GM21619 (cell line): Measurements from ENCODE around the gene GYPE.
"Not testable (repeated sequence)": the region's sequence is repeated elsewhere in the genome, so short reads cannot be mapped to it uniquely, and the experiment has no call there.

Experiments used
- ATAC-seq: cut with Tn5 transposase; IDR thresholded peaks from one replicate; pipeline ENCODE4 v1.9.1; 2021; ENCODE audit not compliant: unreplicated experiment

GYPE gene

GRCh38 chr4:143905440-143905839 lies at the start of gene GYPE:
Gene GYPE, minus strand, starts transcription at chr4:143905559. Its CDS starts 52 bp downstream, at chr4:143905507.
- not testable (repeated sequence) for ATAC-seq

- not testable (repeated sequence) for ATAC-seq
Observed at GRCh38 chr4:143951458-143951972, 46.2 kb upstream of the GYPE start.

GRCh38 chr4:143950967-143951366 lies 45.6 kb upstream of the GYPE start:
- ATAC-seq: not testable (repeated sequence)

DNA sequence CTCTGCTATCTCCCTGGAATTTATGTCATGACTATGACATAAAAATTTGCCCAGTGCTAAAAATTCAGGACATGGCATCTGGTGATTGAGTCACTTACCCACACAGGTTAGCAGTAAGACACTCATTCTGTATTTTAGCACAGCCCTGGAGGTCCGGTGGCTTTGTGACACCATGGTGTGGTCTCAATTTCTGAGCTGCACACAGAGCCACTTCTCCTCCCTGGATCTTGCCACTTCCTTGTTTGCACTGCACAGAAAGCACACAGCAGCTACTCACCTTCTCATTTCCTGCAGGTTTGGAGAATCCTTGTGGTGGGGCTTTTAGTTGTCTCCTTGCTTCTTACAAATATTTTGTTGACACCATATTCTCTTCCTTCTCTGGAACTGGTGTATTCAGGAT lies 44.8 kb upstream of the GYPE start:
- ATAC-seq: not testable (repeated sequence)

DNA sequence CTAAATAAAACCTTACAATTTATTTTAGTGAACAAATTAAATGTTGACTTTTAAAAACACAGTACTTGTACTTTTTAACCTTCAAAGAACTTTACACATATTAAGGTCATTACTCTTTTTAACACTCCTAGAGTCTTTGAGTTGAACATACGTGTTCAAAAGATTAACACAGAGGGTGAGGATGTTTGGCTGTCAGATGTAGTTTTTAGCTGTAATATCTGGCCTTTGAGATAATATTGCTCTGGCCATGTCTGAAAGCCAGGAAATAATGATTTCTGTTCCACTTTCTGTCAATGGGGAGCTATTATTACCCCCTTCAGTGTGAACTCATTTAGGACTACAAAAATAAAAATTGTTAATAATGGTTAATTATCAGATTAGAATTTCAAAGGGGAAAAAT lies 42.1 kb upstream of the GYPE start:
- not testable (repeated sequence) for ATAC-seq

DNA sequence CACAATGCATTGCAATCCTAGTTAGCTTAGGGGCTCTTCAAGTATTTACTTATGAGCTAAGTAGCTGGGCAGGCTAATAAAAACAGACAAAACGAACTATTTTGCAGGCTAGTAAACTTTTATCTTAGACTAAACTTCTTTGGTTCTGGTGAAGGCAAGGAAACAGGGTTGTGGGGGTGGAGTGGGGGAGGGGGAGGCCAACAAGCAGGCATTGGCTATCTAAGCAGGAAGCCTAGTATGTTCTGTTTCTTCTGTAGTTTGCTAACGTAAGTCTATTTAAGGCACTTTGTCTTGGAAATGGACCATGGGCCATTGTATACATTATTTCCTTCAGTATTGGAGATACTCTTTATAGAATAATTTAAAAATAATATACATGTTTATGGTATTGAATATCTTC lies 35.3 kb upstream of the GYPE start:
- ATAC-seq: not testable (repeated sequence)

GRCh38 chr4:143939528-143939927 lies 34.2 kb upstream of the GYPE start:
- ATAC-seq: no peak

DNA sequence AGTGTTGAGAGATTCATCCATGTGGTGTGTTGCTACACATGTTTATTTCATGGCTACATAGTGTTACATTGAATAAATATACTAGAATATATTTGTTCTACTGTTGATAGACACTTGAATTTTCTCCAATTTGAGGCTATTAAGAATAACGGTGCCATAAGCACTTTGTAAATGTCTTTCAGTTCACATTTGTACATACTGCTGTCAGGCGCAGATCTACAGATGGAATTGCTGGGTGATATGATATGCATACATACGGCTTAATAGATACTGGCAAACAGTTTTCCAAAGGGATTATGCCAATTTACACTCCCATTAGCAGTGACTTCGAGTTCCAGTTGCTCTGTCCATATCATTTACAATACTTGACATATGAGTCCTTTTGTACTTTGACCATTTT lies 33.5 kb upstream of the GYPE start:
- not testable (repeated sequence) for ATAC-seq

DNA sequence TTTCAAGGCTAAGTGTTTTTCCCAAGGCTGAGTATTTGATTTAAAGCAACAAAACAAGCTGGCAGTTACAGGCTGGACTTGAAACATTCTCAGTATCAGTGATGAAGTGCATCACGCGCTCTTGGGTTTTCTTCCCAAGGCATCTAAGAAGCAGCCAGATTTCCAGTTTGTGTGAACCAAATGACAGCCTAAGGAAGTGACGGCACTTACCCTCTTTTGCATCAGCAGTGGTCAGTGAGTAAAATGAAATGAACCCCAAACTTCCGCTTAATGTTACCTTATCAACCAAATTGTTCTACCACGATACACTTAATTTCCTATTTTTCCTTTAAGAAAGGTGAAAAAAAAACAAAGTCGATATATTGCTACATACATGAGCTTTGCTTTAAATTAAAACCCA lies 15.8 kb upstream of the GYPE start:
- no peak for ATAC-seq

- ATAC-seq: not testable (repeated sequence)
Observed at GRCh38 chr4:143916485-143916884, 11.1 kb upstream of the GYPE start.

GRCh38 chr4:143912478-143912877 lies 7.1 kb upstream of the GYPE start:
- ATAC-seq: not testable (repeated sequence)

DNA sequence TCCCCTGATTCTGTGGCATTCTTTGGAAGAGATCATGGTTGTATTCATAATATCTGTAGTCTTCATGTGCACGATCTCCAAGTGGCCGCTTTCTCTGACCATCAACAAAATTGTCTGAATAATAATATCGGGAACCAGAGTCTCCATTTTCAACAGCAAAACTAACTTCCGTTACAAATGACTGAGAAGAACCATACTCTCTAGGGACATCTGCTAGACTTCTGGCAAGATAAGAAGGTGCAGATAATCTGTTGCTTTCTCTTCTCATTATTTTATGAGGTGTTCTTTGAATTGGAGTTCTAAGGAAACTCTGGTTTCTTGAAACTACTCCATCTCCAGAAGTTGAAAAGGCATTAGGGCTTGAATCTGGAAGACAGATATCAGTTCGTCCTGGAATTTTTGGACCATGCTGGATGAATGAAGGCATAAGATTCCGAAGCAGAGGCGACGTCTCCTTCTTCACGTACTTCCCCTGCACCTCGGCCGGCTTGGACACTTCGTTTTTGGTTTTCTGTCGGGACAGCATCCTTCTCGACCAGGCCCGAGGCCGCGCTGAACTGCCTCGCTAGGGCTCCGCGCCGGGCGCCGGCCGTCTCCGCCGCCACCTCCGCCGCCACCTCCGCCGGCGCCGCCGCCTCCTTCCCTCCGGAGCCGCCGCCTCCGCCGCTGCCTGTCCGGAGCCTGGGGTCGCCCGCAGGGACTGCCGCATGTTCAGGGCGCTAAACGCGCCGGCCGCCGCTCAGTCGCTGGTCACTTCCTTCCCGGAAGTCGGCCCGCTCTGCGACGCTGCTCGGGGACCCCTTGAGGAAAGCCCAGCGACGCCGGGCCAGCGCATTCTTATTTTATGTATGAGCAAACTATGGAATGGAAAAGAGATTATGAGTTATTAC lies 6.4 kb upstream of the GYPE start:
- peak; percentile 64 for ATAC-seq

DNA sequence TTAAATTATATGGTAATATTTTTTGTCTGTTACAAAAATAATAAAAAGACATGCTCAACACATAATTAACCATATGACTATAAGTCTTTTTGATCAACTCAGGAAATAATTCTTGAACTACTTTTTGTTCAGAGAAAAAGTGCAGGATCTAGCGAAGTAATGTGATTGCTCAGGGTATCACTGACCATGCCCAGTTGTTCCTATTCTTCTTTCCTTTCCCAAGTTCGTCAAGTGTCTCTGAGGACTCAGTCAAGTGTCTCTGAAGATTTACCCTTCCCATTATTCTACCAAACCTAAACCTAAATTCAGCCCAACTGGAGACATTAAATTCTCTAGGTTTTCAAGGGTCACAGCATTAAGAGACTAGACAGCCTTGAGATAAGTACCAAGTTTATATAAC lies 5.5 kb upstream of the GYPE start:
- ATAC-seq: not testable (repeated sequence)

GRCh38 chr4:143907811-143908210 lies 2.5 kb upstream of the GYPE start:
- ATAC-seq: peak; percentile 45

DNA sequence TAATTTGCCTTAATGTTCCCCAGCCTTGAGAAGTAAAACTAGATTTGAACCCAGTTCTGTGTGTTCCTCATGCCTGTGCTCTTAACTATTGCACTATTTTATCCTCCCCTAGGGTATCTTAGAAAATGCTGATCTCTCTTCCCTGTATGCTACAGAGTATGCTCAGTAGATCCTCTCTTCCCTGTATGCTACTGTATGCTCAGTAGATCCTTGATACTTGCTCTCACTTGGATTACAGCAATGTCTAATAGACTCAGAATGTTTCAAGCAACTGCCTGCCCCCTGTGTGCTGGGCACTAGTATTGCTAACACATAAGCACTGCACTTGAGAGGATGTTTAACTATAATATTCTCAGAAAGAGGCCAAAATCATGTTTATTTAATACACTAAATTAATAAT lies 928 bp downstream of the GYPE start:
- ATAC-seq: not testable (repeated sequence)

DNA sequence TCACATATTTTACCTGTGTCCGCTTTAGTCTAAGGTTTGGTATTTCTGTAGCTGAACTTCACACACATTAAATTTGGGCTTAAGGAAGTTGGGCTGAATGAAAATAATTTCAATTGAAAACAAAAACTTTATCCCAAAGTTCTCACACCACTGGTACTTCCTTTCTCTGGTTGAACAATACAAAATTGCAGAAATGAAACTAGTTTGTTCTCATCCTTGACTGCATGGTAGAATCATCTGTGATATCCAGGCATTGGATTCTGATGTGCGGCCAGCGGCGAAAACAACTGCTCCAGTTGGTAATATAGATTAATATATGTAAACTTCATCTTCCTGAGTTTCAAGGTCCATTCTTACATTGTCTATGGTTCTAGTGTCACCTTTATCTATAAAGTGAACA lies 15.0 kb downstream of the GYPE start:
- not testable (repeated sequence) for ATAC-seq

DNA sequence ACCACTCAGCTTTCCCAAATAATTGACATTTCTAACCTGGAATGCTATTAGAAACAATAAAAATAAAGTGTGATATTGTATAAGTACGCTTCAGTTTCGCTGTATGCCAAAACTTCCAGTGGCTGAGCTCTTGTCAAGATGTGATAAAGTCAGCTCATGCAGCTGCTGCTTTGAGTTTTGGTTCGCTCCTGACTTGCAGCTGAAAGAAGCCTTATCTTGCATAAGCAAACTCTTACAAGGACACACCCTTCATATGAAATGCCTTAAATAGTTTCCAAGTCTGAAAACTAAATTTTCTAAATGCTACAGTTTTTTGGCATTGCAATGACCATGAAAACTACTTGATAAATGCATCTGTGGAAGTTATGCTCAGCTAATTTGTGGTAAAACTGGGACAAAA lies 17.2 kb downstream of the GYPE start:
- ATAC-seq: not testable (repeated sequence)

GRCh38 chr4:143884965-143885364 lies 20.4 kb downstream of the GYPE start:
- not testable (repeated sequence) for ATAC-seq

GRCh38 chr4:143883529-143883928 lies 21.8 kb downstream of the GYPE start:
- no peak for ATAC-seq

DNA sequence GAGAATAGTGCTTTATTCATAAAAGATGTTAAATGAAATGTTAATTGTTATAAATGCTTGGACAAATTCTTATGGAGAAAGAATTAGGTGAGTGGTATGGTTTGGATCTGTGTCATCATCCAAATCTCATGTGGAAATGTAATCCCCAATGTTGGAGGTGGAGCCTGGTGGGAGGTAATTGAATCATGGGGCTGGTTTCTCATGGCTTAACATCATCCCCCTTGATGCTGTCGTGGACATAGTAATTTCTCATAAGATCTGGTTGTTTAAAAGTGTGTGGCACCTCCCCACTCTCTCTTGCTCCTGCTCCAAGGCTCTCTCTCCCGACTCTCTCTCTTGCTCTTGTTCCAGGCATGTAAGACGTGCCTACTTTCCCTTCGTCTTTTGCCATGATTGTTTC lies 22.5 kb downstream of the GYPE start:
- no peak for ATAC-seq

- ATAC-seq: not testable (repeated sequence)
Observed at GRCh38 chr4:143879561-143879960, 25.8 kb downstream of the GYPE start.

DNA sequence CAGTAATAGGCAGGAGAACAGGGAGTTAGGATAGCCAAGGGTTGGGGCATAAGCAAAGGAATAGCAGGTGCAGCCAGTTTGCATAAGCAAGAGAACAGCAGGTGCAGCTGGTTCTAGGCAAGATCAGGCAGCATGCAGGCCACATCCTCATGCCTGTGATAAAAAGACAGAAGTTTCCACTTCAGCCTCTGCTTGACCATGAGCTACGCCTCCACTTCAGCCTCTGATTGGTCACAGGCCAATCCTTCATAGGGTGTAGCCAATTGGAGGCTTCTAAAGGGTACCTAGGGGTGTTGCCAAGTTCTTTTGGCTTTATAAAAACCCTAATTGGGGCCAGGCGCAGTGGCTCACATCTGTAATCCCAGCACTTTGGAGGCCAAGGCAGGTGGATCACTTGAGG lies 30.0 kb downstream of the GYPE start:
- ATAC-seq: not testable (repeated sequence)
